Spleen (tissue), 7 donors: Measurements from ENCODE around the gene S100A6.

Source experiments
- POLR2A ChIP-seq, 3 donors: fragments of 450-650 bp; IDR thresholded peaks; one replicate each; pipeline ENCODE4 v1.5.1; 2017; ENCODE audit warnings: antibody characterized with exemption in 3 of 3, mild to moderate bottlenecking in 1 of 3
- POLR2AphosphoS5 ChIP-seq, 3 donors: sonication (generic); formaldehyde crosslinking; IDR thresholded peaks; one replicate each; pipeline ENCODE4 v1.5.1; 2017; ENCODE audit warnings: antibody characterized with exemption in 3 of 3
- TF ChIP-seq, protein P1 (sequence below), 11 experiments: fragments of 200-600 bp in 7 of 11; fragments of 450-650 bp in 4 of 11; sonication (generic) in 4 of 11; IDR thresholded peaks in 8 of 11; conservative IDR thresholded peaks in 3 of 11; 1 replicate in 7 of 11; 2 replicates in 4 of 11; pipeline versions ENCODE4 v1.4.0 to v1.8.0; 2016 to 2021; ENCODE audit warnings: antibody characterized with exemption in 11 of 11, inconsistent platforms in 4 of 11, mild to moderate bottlenecking in 1 of 11
- donor health status: DM: no; HTN: no; CAD: no; lungs with moderate emphysema.
- donor health status: DM: no; HTN: no; CAD: no.
- donor health status: DM: no; HTN: no; CAD: no.

DNA sequence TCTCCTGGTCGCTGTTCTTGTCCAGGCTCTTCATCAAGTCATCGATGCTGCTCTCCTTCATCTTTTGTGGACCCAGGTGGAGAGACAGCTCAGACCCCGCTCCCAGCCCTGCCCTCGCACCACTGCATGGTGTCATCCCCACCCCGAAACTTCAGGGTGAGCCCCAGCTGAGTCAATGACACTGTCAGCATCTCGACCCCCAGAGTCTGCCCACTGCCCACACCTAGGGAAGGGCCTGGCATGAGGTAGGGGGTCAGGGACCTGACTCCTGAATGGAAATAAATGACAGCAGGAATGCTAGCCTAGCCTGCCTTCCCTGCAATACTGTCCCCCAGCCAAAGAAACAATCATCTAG lies 1.6 kb upstream of the S100A6 start:
- TF ChIP-seq POLR2A (IDR thresholded peaks at IDR 0.05) = no peak
- TF ChIP-seq, protein P1, sequence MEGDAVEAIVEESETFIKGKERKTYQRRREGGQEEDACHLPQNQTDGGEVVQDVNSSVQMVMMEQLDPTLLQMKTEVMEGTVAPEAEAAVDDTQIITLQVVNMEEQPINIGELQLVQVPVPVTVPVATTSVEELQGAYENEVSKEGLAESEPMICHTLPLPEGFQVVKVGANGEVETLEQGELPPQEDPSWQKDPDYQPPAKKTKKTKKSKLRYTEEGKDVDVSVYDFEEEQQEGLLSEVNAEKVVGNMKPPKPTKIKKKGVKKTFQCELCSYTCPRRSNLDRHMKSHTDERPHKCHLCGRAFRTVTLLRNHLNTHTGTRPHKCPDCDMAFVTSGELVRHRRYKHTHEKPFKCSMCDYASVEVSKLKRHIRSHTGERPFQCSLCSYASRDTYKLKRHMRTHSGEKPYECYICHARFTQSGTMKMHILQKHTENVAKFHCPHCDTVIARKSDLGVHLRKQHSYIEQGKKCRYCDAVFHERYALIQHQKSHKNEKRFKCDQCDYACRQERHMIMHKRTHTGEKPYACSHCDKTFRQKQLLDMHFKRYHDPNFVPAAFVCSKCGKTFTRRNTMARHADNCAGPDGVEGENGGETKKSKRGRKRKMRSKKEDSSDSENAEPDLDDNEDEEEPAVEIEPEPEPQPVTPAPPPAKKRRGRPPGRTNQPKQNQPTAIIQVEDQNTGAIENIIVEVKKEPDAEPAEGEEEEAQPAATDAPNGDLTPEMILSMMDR (IDR thresholded peaks at IDR 0.05 in 8 of 11, conservative IDR thresholded peaks at IDR 0.05 in 3 of 11) = no peak
- no peak for TF ChIP-seq POLR2AphosphoS5 (IDR thresholded peaks at IDR 0.05)
